ENCODE measurements around the gene MYO1B.

GRCh38 chr2:191369034-191369433 is 123.8 kb downstream of the MYO1B start:
- TF ChIP-seq CTCF (IDR thresholded peaks at IDR 0.05; ENCODE audit: low read depth, low read length) (peak; percentile 43), EZH2phosphoT487 (IDR thresholded peaks at IDR 0.05; ENCODE audit: low read depth) (no peak)

All from OCI-LY3 (cell line).